ENCODE results near the gene C12orf56. TPM values are rescaled to one million over a fixed set of nuclear protein-coding genes. Genes with fewer than 3 reads are reported as not detected.
"Not testable (repeated sequence)": the region's sequence is repeated elsewhere in the genome, so short reads cannot be mapped to it uniquely, and the experiment has no call there.

C12orf56 gene
- total and polyA plus RNA-seq, 7 donors = 0.22 to 2.1 (median 0.44) TPM; not detected in 3

GRCh38 chr12:64385019-64385418 is 5.5 kb downstream of the C12orf56 start:
- intact Hi-C loops (cut with DNase I) = no loop called here
- TF ChIP-seq, protein P1, sequence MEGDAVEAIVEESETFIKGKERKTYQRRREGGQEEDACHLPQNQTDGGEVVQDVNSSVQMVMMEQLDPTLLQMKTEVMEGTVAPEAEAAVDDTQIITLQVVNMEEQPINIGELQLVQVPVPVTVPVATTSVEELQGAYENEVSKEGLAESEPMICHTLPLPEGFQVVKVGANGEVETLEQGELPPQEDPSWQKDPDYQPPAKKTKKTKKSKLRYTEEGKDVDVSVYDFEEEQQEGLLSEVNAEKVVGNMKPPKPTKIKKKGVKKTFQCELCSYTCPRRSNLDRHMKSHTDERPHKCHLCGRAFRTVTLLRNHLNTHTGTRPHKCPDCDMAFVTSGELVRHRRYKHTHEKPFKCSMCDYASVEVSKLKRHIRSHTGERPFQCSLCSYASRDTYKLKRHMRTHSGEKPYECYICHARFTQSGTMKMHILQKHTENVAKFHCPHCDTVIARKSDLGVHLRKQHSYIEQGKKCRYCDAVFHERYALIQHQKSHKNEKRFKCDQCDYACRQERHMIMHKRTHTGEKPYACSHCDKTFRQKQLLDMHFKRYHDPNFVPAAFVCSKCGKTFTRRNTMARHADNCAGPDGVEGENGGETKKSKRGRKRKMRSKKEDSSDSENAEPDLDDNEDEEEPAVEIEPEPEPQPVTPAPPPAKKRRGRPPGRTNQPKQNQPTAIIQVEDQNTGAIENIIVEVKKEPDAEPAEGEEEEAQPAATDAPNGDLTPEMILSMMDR (IDR thresholded peaks at IDR 0.05) = no peak
- no peak for TF ChIP-seq POLR2A (IDR thresholded peaks at IDR 0.05)
- TF ChIP-seq POLR2AphosphoS5 (IDR thresholded peaks at IDR 0.05) = no peak
- no peak for TF ChIP-seq EP300 (IDR thresholded peaks at IDR 0.05)
- Histone ChIP-seq H3K27me3 (peaks cover 3 to 10% (median 5%) of the 10 kb centered on the region in 3 donors), H3K27ac (no peak overlapping the region), H3K4me3 (no peak overlapping the region), H3K4me1 (peaks cover 0 to under 1% (median under 1%) of the 10 kb centered on the region in 4 donors), H3K36me3 (no peaks in the 10 kb centered on the region), H3K9me3 (peaks cover 0 to 5% (median 1%) of the 10 kb centered on the region in 4 donors)
- 66 to 89% methylated on average over 3 of the region's 3 CpGs for WGBS, 2 donors
- DNase-seq = no peak

GRCh38 chr12:64383675-64384074 is 6.9 kb downstream of the C12orf56 start:
- DNase-seq = no peak
- Histone ChIP-seq H3K4me3 (no peak overlapping the region), H3K4me1 (no peaks in the 10 kb centered on the region), H3K27ac (no peak overlapping the region), H3K36me3 (no peaks in the 10 kb centered on the region), H3K27me3 (no peaks in the 10 kb centered on the region), H3K9me3 (peaks cover 0 to 5% (median 1%) of the 10 kb centered on the region in 4 donors)
- 51 to 66% methylated on average over 1 of the region's 1 CpG for WGBS, 2 donors
- no peak for TF ChIP-seq POLR2AphosphoS5 (IDR thresholded peaks at IDR 0.05)
- TF ChIP-seq POLR2A (IDR thresholded peaks at IDR 0.05) = no peak
- no peak for TF ChIP-seq EP300 (IDR thresholded peaks at IDR 0.05)
- TF ChIP-seq, protein P1 (IDR thresholded peaks at IDR 0.05) = no peak
- intact Hi-C loops (cut with DNase I) = no loop called here

DNA sequence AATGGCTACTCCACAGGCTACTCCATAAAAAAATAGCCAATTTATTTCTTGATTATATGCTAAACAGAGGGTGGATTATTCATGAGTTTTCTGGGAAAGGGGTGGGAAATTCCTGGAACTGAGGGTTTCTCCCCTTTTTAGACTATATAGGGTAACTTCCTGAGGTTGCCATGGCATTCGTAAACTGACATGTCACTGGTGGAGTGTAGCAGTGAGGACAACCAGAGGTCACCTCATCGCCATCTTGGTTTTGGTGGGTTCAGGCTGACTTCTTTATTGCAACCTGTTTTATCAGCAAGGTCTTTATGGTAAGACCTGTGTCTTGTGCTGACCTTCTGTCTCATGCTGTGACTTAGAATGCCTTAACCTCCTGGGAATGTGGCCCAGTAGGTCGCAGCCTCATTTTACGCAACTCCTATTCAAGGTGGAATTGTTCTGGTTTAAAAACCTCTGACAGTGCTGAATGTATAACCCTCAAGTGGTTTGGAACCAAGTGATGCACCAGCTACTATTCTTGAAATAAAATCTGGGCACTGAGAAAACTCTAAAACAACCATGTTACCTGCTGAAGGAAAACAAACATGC is 27.7 kb downstream of the C12orf56 start:
- Histone ChIP-seq H3K36me3 (no peaks in the 10 kb centered on the region), H3K27ac (no peak overlapping the region), H3K9me3 (no peaks in the 10 kb centered on the region), H3K4me1 (no peaks in the 10 kb centered on the region), H3K4me3 (no peak overlapping the region), H3K27me3 (no peaks in the 10 kb centered on the region)
- no peak for DNase-seq
- TF ChIP-seq POLR2A (IDR thresholded peaks at IDR 0.05) (no peak), EP300 (IDR thresholded peaks at IDR 0.05) (no peak), POLR2AphosphoS5 (IDR thresholded peaks at IDR 0.05) (no peak)
- TF ChIP-seq, protein P1 (IDR thresholded peaks at IDR 0.05) = no peak
- WGBS, 2 donors = 88 to 91% methylated on average over 4 of the region's 4 CpGs
- intact Hi-C loops (cut with DNase I) = no loop called here

GRCh38 chr12:64361173-64361572 is 29.4 kb downstream of the C12orf56 start:
- H3K27me3 ChIP-seq; DNase-seq; H3K36me3 ChIP-seq; H3K27ac ChIP-seq; H3K4me1 ChIP-seq; H3K4me3 ChIP-seq; intact Hi-C loops (cut with DNase I); H3K9me3 ChIP-seq: not testable (repeated sequence)
- 82 to 87% methylated on average over 3 of the region's 3 CpGs for WGBS, 2 donors

- intact Hi-C loops (cut with DNase I) = not testable (repeated sequence)
- WGBS, 2 donors = 83% methylated on average over 2 of the region's 2 CpGs
Observed at GRCh38 chr12:64356209-64356608, 34.3 kb downstream of the C12orf56 start.

GRCh38 chr12:64352181-64352580 is 38.4 kb downstream of the C12orf56 start:
- Histone ChIP-seq H3K27ac (no peak overlapping the region), H3K4me1 (no peaks in the 10 kb centered on the region), H3K27me3 (no peaks in the 10 kb centered on the region), H3K36me3 (no peaks in the 10 kb centered on the region), H3K4me3 (no peak overlapping the region), H3K9me3 (peaks cover 0 to 6% (median 0%) of the 10 kb centered on the region in 4 donors)
- 72 to 76% methylated on average over 4 of the region's 4 CpGs for WGBS, 2 donors
- no peak for TF ChIP-seq POLR2A (IDR thresholded peaks at IDR 0.05)
- no peak for TF ChIP-seq EP300 (IDR thresholded peaks at IDR 0.05)
- TF ChIP-seq, protein P1 (IDR thresholded peaks at IDR 0.05) = no peak
- no peak for TF ChIP-seq POLR2AphosphoS5 (IDR thresholded peaks at IDR 0.05)
- intact Hi-C loops (cut with DNase I) = no loop called here
- no peak for DNase-seq

More at GRCh38 chr12:64356209-64356608, 34.3 kb downstream of the C12orf56 start:
- not testable (repeated sequence) for H3K9me3 ChIP-seq, H3K4me1 ChIP-seq, H3K27ac ChIP-seq, H3K36me3 ChIP-seq, H3K27me3 ChIP-seq, DNase-seq, H3K4me3 ChIP-seq

Data from sigmoid colon (tissue), 7 donors.